ENCODE results near the gene MLXIP.

The MLXIP gene

DNA sequence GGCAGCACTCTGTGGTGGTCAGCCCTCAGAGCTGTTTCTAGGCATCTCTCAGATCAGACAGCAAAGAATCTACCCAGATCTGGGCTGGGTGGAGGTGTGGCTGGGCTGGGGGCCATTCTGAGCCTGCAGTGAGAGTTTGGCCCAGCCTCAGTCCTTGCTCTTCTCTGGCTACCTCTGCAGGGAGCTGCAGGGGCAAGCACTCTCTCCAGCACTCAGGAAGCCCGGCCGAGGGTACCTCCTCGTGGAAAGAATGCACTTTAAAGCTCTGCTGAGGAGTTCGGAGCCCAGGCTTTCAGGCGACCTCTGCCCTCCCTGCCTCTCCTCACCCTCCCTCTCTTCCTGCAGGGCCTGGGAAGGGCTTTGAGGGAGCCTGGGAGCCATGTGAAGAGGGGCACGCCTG is 64.3 kb downstream of the MLXIP start:
- Histone ChIP-seq H3K27ac (no peak overlapping the region), H3K36me3 (peaks cover 38 to 76% (median 65%) of the 10 kb centered on the region in 3 donors)

DNA sequence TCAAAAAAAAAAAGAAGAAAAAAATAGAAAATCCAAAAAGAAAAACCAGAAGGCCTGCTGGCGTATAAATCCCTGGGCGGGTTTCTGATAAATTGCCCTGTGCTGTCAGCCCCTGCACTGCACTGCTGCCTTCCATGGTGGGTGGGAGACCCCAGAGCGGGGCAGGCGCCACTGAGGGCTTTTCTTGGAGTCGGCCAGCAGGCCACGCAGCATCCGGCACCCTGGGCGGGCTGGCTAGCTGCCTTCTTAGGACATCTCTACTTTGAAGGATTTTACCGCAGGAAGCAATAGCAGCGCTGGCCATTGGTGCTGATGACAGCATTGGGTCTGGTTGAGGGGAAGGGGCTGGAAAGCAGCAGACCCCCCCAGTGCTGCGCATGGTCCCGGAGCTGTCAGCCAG is 66.3 kb downstream of the MLXIP start:
- intact Hi-C loops (cut with DNase I; ENCODE audit: low total_unique reads) = no loop called here

More for the DNA sequence above, 64.3 kb downstream of the MLXIP start:
- intact Hi-C loops (cut with DNase I; ENCODE audit: low total_unique reads) = no loop called here
- H3K27me3 ChIP-seq = no peaks in the 10 kb centered on the region
- no peaks in the 10 kb centered on the region for H3K4me1 ChIP-seq
- TF ChIP-seq, protein P1, sequence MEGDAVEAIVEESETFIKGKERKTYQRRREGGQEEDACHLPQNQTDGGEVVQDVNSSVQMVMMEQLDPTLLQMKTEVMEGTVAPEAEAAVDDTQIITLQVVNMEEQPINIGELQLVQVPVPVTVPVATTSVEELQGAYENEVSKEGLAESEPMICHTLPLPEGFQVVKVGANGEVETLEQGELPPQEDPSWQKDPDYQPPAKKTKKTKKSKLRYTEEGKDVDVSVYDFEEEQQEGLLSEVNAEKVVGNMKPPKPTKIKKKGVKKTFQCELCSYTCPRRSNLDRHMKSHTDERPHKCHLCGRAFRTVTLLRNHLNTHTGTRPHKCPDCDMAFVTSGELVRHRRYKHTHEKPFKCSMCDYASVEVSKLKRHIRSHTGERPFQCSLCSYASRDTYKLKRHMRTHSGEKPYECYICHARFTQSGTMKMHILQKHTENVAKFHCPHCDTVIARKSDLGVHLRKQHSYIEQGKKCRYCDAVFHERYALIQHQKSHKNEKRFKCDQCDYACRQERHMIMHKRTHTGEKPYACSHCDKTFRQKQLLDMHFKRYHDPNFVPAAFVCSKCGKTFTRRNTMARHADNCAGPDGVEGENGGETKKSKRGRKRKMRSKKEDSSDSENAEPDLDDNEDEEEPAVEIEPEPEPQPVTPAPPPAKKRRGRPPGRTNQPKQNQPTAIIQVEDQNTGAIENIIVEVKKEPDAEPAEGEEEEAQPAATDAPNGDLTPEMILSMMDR (IDR thresholded peaks at IDR 0.05) = no peak
- H3K4me3 ChIP-seq = no peak overlapping the region
- no peaks in the 10 kb centered on the region for H3K9me3 ChIP-seq
- DNase-seq = no peak

DNA sequence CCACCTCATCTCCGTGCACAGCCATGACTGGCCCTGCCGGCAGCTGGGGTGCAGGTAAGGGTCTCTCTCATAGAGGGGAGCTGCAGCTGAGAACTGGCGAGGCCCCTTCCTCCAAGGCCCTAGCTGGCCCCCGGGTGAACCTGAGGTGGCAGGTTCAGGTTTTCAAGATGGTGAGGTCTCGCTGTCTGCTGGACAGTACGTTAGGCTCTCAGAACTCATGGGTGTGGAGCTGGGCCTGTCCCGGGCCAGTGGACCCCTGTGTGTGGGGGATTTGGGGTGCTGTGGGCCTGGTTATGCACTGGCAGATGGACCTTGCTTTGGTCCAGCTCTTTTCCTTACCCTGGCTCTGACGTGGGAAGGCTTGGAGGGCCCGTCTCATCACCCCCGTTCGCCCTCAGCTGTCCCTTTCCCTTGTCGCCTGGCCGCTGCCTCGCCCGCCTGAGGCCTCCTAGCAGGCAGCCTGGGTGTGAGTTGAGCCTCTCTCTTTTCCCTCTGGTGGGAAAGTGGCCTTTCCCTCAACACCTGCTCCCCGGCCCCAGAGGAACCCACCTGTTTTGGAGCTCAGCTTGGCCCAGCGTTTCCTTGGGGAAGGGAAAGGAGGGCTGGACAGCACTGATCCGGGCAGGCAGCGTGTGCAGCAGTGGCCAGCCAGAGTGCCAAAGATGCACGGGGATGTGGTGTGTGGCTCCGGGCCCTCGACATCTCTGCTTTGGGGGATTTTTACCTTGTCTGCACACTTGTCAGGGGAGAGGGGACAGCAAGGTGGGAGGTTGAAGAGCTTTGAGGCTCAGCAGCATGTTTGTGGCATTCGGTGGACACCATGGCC is 67.2 kb downstream of the MLXIP start:
- no peak overlapping the region for H3K27ac ChIP-seq
- peaks cover 27 to 47% (median 36%) of the 10 kb centered on the region in 3 donors for H3K36me3 ChIP-seq
- H3K9me3 ChIP-seq = no peaks in the 10 kb centered on the region
- TF ChIP-seq, protein P1 (IDR thresholded peaks at IDR 0.05) = no peak
- no peaks in the 10 kb centered on the region for H3K27me3 ChIP-seq
- H3K4me1 ChIP-seq = no peaks in the 10 kb centered on the region
- H3K4me3 ChIP-seq = no peak overlapping the region
- no peak for DNase-seq
- intact Hi-C loops (cut with DNase I; ENCODE audit: low total_unique reads) = no loop called here

More for the DNA sequence above, 66.3 kb downstream of the MLXIP start:
- Histone ChIP-seq H3K27me3 (no peaks in the 10 kb centered on the region), H3K9me3 (no peaks in the 10 kb centered on the region), H3K4me1 (no peaks in the 10 kb centered on the region), H3K27ac (no peak overlapping the region), H3K36me3 (peaks cover 35 to 56% (median 45%) of the 10 kb centered on the region in 3 donors), H3K4me3 (no peak overlapping the region)
- TF ChIP-seq, protein P1 (IDR thresholded peaks at IDR 0.05) = no peak
- no peak for DNase-seq

DNA sequence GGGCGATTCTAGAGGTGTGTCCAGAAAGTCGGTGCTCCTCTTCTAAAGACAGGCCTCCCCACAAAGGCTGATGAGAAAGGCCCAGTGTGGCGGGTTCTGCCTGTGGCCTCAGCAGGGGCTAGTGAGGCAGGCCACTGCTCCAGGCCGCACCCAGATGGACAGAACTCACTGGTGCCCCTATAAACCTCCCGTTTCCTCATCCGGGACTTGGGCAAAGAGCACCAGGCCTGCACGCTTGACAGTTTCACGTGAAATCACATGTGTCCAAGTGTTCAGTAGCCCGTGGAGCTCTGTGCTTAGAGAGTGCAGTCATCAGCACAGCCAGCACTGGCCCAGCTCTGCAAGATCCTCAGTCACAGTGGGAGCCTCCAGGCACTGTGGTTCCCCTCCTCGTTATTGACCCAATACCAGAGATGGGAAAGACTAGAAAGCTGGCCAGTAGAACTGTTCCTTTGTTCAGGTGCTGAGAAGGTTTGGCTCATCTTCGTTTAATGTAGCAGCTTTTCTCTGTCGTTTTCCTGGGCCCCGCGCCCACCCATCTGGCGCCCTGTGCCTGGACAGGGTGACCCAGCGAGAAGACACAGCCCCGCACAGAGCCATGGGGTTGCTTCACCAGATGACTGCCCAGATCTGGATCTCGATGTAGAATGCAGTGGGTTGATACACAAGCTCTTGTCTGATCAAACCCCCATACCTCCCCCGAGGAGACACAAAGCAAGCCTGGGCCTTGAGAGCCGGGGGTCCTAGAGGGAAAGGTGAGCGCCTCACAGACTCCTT is 69.1 kb downstream of the MLXIP start:
- no peaks in the 10 kb centered on the region for H3K9me3 ChIP-seq
- intact Hi-C loops (cut with DNase I; ENCODE audit: low total_unique reads) = no loop called here
- H3K27me3 ChIP-seq = no peaks in the 10 kb centered on the region
- TF ChIP-seq, protein P1 (IDR thresholded peaks at IDR 0.05) = no peak
- no peak for DNase-seq
- no peak overlapping the region for H3K4me3 ChIP-seq
- H3K36me3 ChIP-seq = peaks cover 7 to 27% (median 16%) of the 10 kb centered on the region in 3 donors
- H3K27ac ChIP-seq = no peak overlapping the region
- H3K4me1 ChIP-seq = no peaks in the 10 kb centered on the region

DNA sequence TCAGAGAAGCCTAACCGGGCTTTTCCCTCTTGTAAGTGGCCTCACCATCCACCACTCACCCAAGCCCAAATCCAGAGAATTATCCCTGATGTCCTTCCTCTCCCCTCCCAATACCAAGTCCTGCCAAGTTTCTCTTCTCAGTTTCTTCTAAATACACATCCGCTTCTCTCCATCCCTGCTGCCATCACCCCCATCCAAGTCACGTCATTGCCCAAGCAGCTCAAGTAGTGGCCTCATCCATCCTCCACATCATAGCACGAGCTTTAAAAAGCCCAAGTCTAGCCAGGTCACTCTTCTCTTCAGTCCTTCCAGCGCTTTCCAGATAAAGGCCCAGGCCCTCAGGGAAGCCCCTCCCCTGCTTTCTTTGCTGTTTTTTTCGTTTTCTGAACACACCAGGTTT is 70.1 kb downstream of the MLXIP start:
- Histone ChIP-seq H3K4me1 (no peaks in the 10 kb centered on the region), H3K9me3 (no peaks in the 10 kb centered on the region), H3K27ac (no peak overlapping the region), H3K4me3 (no peak overlapping the region), H3K27me3 (no peaks in the 10 kb centered on the region), H3K36me3 (peaks cover 0 to 18% (median 8%) of the 10 kb centered on the region in 3 donors)
- intact Hi-C loops (cut with DNase I; ENCODE audit: low total_unique reads) = no loop called here
- TF ChIP-seq, protein P1 (IDR thresholded peaks at IDR 0.05) = no peak
- DNase-seq = no peak
